ENCODE measurements around the gene HLA-A.

DNA sequence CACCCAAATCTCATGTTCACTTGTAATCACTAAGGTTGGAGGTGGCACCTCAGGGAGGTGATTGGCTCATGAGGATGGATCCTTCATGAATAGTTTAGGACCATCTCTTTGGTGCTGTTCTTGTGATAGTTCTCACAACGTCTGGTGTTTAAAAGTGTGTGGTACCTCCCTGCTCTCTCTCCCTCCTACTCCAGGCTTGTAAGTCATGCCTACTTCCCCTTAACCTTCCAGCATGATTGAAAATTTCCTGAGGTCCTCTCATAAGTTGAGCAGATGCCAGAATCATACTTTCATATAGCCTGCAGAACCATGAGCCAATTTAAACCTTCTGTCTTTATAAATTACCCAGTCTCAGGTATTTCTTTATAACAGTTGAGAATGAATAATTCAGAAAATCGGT, 16.6 kb downstream of the HLA-A start:
- TF ChIP-seq, protein P1, sequence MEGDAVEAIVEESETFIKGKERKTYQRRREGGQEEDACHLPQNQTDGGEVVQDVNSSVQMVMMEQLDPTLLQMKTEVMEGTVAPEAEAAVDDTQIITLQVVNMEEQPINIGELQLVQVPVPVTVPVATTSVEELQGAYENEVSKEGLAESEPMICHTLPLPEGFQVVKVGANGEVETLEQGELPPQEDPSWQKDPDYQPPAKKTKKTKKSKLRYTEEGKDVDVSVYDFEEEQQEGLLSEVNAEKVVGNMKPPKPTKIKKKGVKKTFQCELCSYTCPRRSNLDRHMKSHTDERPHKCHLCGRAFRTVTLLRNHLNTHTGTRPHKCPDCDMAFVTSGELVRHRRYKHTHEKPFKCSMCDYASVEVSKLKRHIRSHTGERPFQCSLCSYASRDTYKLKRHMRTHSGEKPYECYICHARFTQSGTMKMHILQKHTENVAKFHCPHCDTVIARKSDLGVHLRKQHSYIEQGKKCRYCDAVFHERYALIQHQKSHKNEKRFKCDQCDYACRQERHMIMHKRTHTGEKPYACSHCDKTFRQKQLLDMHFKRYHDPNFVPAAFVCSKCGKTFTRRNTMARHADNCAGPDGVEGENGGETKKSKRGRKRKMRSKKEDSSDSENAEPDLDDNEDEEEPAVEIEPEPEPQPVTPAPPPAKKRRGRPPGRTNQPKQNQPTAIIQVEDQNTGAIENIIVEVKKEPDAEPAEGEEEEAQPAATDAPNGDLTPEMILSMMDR (IDR thresholded peaks at IDR 0.05) = no peak
- TF ChIP-seq POLR2AphosphoS5 (IDR thresholded peaks at IDR 0.05) (no peak), POLR2A (IDR thresholded peaks at IDR 0.05; ENCODE audit: low read depth) (no peak), EP300 (IDR thresholded peaks at IDR 0.05) (no peak)

Measured in esophagus muscularis mucosa (tissue), 4 donors.